Common myeloid progenitor, CD34-positive (primary cell): ENCODE results near the gene DDO.

Experiments
- CTCF ChIA-PET: fragments of 350-600 bp; sonication (Branson Sonifier 250); formaldehyde crosslinking; loops from one replicate; lab custom pipeline; 2021; ENCODE audit warnings: antibody characterized with exemption; lab: Charles Lee
- POLR2A ChIA-PET: fragments of 350-600 bp; sonication (Branson Sonifier 250); formaldehyde crosslinking; loops from one replicate; lab custom pipeline; 2021; ENCODE audit warnings: antibody characterized with exemption; lab: Charles Lee
- DNase-seq, 3 donors: peaks; one replicate each; pipeline versions ENCODE4 v3.0.0 to v3.0.0-alpha.2; 2013
- H3K27ac ChIP-seq, 2 experiments: 1 replicate in 1 of 2; 2 replicates in 1 of 2; pipeline ENCODE4 v1.7.0; 2013; ENCODE audit warnings: inconsistent platforms in 2 of 2, low read length in 2 of 2, mild to moderate bottlenecking in 2 of 2, low read depth in 1 of 2, moderate library complexity in 1 of 2; ENCODE audit not compliant: severe bottlenecking in 2 of 2, insufficient read depth in 1 of 2, poor library complexity in 1 of 2
- H3K27me3 ChIP-seq, 5 experiments: replicated peaks in 2 of 5; 1 replicate in 3 of 5; 2 replicates in 2 of 5; pipeline versions ENCODE4 v1.6.1 to v1.7.0; 2013; ENCODE audit warnings: low read length in 4 of 5, mild to moderate bottlenecking in 2 of 5, moderate library complexity in 2 of 5, inconsistent platforms in 1 of 5; ENCODE audit not compliant: insufficient read depth in 5 of 5, control insufficient read depth in 4 of 5
- H3K36me3 ChIP-seq, 4 experiments: 1 replicate in 2 of 4; 2 replicates in 2 of 4; pipeline versions ENCODE4 v1.6.1 to v1.7.0; 2013; ENCODE audit warnings: low read length in 3 of 4, control low read depth in 1 of 4, mild to moderate bottlenecking in 1 of 4; ENCODE audit not compliant: control insufficient read depth in 4 of 4, insufficient read depth in 4 of 4
- H3K4me1 ChIP-seq, 4 experiments: 1 replicate in 3 of 4; 2 replicates in 1 of 4; pipeline versions ENCODE4 v1.6.1 to v1.7.1; 2013; ENCODE audit warnings: low read length in 3 of 4, mild to moderate bottlenecking in 3 of 4, control low read depth in 1 of 4, inconsistent platforms in 1 of 4, moderate library complexity in 1 of 4; ENCODE audit not compliant: control insufficient read depth in 4 of 4, insufficient read depth in 4 of 4; ENCODE audit errors: control extremely low read depth in 1 of 4
- H3K4me3 ChIP-seq, 7 experiments: 1 replicate in 4 of 7; 2 replicates in 3 of 7; pipeline versions ENCODE4 v1.5.1 to v1.7.0; 2013; ENCODE audit warnings: mild to moderate bottlenecking in 7 of 7, low read length in 6 of 7, moderate library complexity in 6 of 7, inconsistent platforms in 2 of 7, low read depth in 2 of 7, control low read depth in 1 of 7; ENCODE audit not compliant: insufficient read depth in 4 of 7, control insufficient read depth in 1 of 7; ENCODE audit errors: extremely low read depth in 1 of 7
- H3K9me3 ChIP-seq, 5 experiments: 1 replicate in 4 of 5; 2 replicates in 1 of 5; pipeline versions ENCODE4 v1.6.1 to v1.7.1; 2013; ENCODE audit warnings: low read length in 4 of 5, mild to moderate bottlenecking in 2 of 5, inconsistent platforms in 1 of 5, low read depth in 1 of 5, moderate library complexity in 1 of 5; ENCODE audit not compliant: control insufficient read depth in 4 of 5, insufficient read depth in 2 of 5; ENCODE audit errors: control extremely low read depth in 1 of 5
- WGBS: methylation state at CpG from one replicate; pipeline ENCODE4 v1.1.5; 2013; ENCODE audit not compliant: insufficient coverage; 5-methylcytosine and 5-hydroxymethylcytosine counted together

The DDO gene

GRCh38 chr6:110387986-110388385 lies 27.4 kb downstream of the DDO start:
- CTCF ChIA-PET, result interaction anchor here (1.6 to 2.7 kb wide), 2 partner anchors 210 to 348 kb away, joined by 5 to 7 read pairs; no protein-coding TSS in a partner anchor
- no CpG with 5 or more reads among the region's 2 CpGs for WGBS
- Histone ChIP-seq H3K27ac (no peak overlapping the region), H3K27me3 (no peaks in the 10 kb centered on the region), H3K4me3 (no peak overlapping the region), H3K4me1 (peaks cover 14 to 17% (median 15%) of the 10 kb centered on the region in 4 experiments), H3K9me3 (no peaks in the 10 kb centered on the region), H3K36me3 (peaks cover 0 to 2% (median 0%) of the 10 kb centered on the region in 4 experiments)
- no peak for DNase-seq
- POLR2A ChIA-PET, result interaction anchor here (0.6 kb wide), 1 partner anchor 425 kb away, joined by 3 read pairs; no protein-coding TSS in a partner anchor

DNA sequence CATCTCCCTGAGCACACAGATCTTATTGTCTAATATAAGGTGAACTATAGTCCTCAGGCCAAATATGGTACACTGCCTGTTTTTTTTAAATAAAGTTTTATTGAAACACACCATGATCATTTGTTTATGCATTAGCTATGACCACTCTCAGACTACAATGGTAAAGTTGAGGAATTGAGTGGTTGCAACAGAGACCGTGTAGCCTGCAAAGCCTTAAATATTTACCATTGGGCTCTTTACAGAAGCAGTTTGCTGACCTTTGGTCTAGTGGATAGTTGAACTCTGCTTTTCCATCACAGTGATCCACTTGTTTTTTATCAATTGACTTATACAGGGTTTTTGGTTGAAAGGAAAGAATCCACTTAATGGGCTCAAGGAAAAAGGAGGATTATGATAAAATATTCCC lies 29.9 kb downstream of the DDO start:
- ChIA-PET POLR2A (no interaction called here), CTCF (interaction anchor here (1.0 kb wide), 2 partner anchors 9 to 346 kb away, joined by 3 to 5 read pairs; no protein-coding TSS in a partner anchor)
- Histone ChIP-seq H3K4me1 (peaks cover 12 to 16% (median 15%) of the 10 kb centered on the region in 4 experiments), H3K9me3 (no peaks in the 10 kb centered on the region), H3K4me3 (no peak overlapping the region), H3K27ac (no peak overlapping the region), H3K36me3 (no peaks in the 10 kb centered on the region), H3K27me3 (no peaks in the 10 kb centered on the region)
- DNase-seq, result no peak
- 100% methylated on average over 1 of the region's 1 CpG for WGBS

DNA sequence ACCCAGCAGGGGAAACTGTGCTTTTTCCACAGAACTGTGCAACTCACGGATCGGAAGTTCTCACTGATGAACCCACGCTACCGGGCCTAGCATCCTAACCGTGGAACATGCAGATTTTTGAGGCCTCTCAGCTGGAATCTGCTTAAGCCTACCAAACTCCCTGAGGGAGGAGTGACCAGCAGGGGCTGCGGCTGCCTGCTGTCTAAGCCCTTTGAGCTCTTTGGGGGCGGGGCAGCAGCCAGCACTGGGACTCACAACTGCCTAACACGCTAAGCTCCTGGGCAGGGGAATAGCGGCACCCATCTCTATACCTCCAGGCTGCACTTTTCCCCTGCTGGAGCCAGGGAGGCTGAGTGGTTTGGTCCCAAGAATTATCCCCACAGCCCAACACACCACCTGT lies 36.8 kb downstream of the DDO start:
- CTCF ChIA-PET, result no interaction called here
- H3K27me3 ChIP-seq, result no peaks in the 10 kb centered on the region
- H3K27ac ChIP-seq, result no peak overlapping the region
- WGBS, result 100% methylated on average over 8 of the region's 9 CpGs
- H3K36me3 ChIP-seq, result no peaks in the 10 kb centered on the region
- POLR2A ChIA-PET, result no interaction called here
- no peak for DNase-seq
- no peak overlapping the region for H3K4me3 ChIP-seq
- no peaks in the 10 kb centered on the region for H3K9me3 ChIP-seq
- H3K4me1 ChIP-seq, result no peaks in the 10 kb centered on the region

DNA sequence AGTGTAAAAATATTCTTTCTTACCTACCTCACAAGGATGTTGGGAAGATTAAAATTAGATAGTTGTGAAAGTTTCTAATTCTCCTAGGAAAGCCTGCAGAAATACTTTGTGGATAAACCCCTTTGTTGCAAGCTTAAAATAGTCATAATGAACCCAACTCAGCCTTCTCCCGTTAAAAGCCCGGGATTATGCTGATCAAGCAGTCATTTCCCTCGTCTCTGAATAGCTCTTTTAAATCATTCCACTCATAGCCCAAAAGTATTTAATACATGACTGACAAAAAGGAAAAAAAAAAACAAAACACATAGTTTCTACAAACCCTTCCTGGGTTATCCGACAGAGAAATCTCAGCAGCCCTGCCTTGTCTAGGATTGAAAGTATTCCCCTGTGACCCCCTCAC lies 46.3 kb downstream of the DDO start:
- DNase-seq, result no peak
- Histone ChIP-seq H3K36me3 (no peaks in the 10 kb centered on the region), H3K4me3 (no peak overlapping the region), H3K4me1 (peaks cover 0 to 3% (median 1%) of the 10 kb centered on the region in 4 experiments), H3K27me3 (no peaks in the 10 kb centered on the region), H3K9me3 (no peaks in the 10 kb centered on the region), H3K27ac (no peak overlapping the region)
- POLR2A ChIA-PET, result no interaction called here
- 91% methylated on average over 4 of the region's 4 CpGs for WGBS
- CTCF ChIA-PET, result interaction anchor here (1.0 to 1.2 kb wide), 2 partner anchors 11 to 315 kb away, joined by 3 read pairs; partner anchors contain the start of gene METTL24

GRCh38 chr6:110368284-110368683 lies 47.1 kb downstream of the DDO start:
- DNase-seq, result no peak
- Histone ChIP-seq H3K27me3 (no peaks in the 10 kb centered on the region), H3K36me3 (no peaks in the 10 kb centered on the region), H3K27ac (no peak overlapping the region), H3K4me1 (peaks cover 0 to 3% (median 1%) of the 10 kb centered on the region in 4 experiments), H3K9me3 (no peaks in the 10 kb centered on the region), H3K4me3 (no peak overlapping the region)
- WGBS, result no CpG with 5 or more reads among the region's 2 CpGs
- CTCF ChIA-PET, result interaction anchor here (1.0 to 1.2 kb wide), 2 partner anchors 10 to 314 kb away, joined by 3 read pairs; partner anchors contain the start of gene METTL24
- POLR2A ChIA-PET, result no interaction called here

GRCh38 chr6:110367825-110368224 lies 47.5 kb downstream of the DDO start:
- no peaks in the 10 kb centered on the region for H3K9me3 ChIP-seq
- WGBS, result no CpG with 5 or more reads among the region's 1 CpG
- peaks cover 0 to 3% (median 1%) of the 10 kb centered on the region in 4 experiments for H3K4me1 ChIP-seq
- POLR2A ChIA-PET, result no interaction called here
- H3K27ac ChIP-seq, result no peak overlapping the region
- H3K4me3 ChIP-seq, result no peak overlapping the region
- no peaks in the 10 kb centered on the region for H3K36me3 ChIP-seq
- DNase-seq, result no peak
- H3K27me3 ChIP-seq, result no peaks in the 10 kb centered on the region
- CTCF ChIA-PET, result interaction anchor here (1.0 to 1.2 kb wide), 2 partner anchors 9 to 314 kb away, joined by 3 read pairs; partner anchors contain the start of gene METTL24

GRCh38 chr6:110366975-110367374 lies 48.4 kb downstream of the DDO start:
- no peaks in the 10 kb centered on the region for H3K27me3 ChIP-seq
- POLR2A ChIA-PET, result no interaction called here
- 82% methylated on average over 2 of the region's 2 CpGs for WGBS
- CTCF ChIA-PET, result interaction anchor here (0.8 to 2.9 kb wide), 3 partner anchors 13 to 312 kb away, joined by 3 to 16 read pairs (median 3); no protein-coding TSS in a partner anchor
- H3K36me3 ChIP-seq, result no peaks in the 10 kb centered on the region
- no peak for DNase-seq
- peaks cover 0 to 3% (median 1%) of the 10 kb centered on the region in 4 experiments for H3K4me1 ChIP-seq
- H3K27ac ChIP-seq, result no peak overlapping the region
- no peak overlapping the region for H3K4me3 ChIP-seq
- no peaks in the 10 kb centered on the region for H3K9me3 ChIP-seq
